ENCODE results near the gene NAT8L. TPM values are rescaled to one million over a fixed set of nuclear protein-coding genes. Genes with fewer than 3 reads are reported as not detected.

Gene NAT8L
- polyA plus RNA-seq, 3 donors = 7.9 to 8.7 (median 7.9) TPM

- no peak for DNase-seq
Observed at GRCh38 chr4:2071912-2072867, 13.1 kb downstream of the NAT8L start.

- DNase-seq = no peak
Observed at GRCh38 chr4:2072971-2073807, 14.1 kb downstream of the NAT8L start.

GRCh38 chr4:2073808-2074481, 14.8 kb downstream of the NAT8L start:
- DNase-seq = no peak

- DNase-seq = no peak
Observed at GRCh38 chr4:2074588-2074987, 15.5 kb downstream of the NAT8L start.

- DNase-seq = no peak
Observed at GRCh38 chr4:2075171-2075986, 16.3 kb downstream of the NAT8L start.

- DNase-seq = no peak
Observed at GRCh38 chr4:2075987-2076907, 17.1 kb downstream of the NAT8L start.

GRCh38 chr4:2076908-2077536, 17.9 kb downstream of the NAT8L start:
- DNase-seq = no peak

- no peak for DNase-seq
Observed at GRCh38 chr4:2077537-2078460, 18.7 kb downstream of the NAT8L start.

- no peak for DNase-seq
Observed at GRCh38 chr4:2078584-2078983, 19.5 kb downstream of the NAT8L start.

GRCh38 chr4:2079006-2079405, 19.9 kb downstream of the NAT8L start:
- no peak for DNase-seq

GRCh38 chr4:2079926-2080325, 20.8 kb downstream of the NAT8L start:
- no peak for DNase-seq

- DNase-seq = no peak
Observed at GRCh38 chr4:2080429-2081300, 21.5 kb downstream of the NAT8L start.

- DNase-seq = no peak
Observed at GRCh38 chr4:2081540-2081939, 22.4 kb downstream of the NAT8L start.

- DNase-seq = no peak
Observed at GRCh38 chr4:2082118-2082517, 23.0 kb downstream of the NAT8L start.

- DNase-seq = no peak
Observed at GRCh38 chr4:2082627-2083026, 23.5 kb downstream of the NAT8L start.

- no peak for DNase-seq
Observed at GRCh38 chr4:2083116-2083825, 24.1 kb downstream of the NAT8L start.

GRCh38 chr4:2083826-2084160, 24.7 kb downstream of the NAT8L start:
- DNase-seq = no peak

Data from renal pelvis (tissue), 4 donors.